ENCODE measurements around the gene NCOA7.
"Not testable (repeated sequence)": the region's sequence is repeated elsewhere in the genome, so short reads cannot be mapped to it uniquely, and the experiment has no call there.

Gene NCOA7

DNA sequence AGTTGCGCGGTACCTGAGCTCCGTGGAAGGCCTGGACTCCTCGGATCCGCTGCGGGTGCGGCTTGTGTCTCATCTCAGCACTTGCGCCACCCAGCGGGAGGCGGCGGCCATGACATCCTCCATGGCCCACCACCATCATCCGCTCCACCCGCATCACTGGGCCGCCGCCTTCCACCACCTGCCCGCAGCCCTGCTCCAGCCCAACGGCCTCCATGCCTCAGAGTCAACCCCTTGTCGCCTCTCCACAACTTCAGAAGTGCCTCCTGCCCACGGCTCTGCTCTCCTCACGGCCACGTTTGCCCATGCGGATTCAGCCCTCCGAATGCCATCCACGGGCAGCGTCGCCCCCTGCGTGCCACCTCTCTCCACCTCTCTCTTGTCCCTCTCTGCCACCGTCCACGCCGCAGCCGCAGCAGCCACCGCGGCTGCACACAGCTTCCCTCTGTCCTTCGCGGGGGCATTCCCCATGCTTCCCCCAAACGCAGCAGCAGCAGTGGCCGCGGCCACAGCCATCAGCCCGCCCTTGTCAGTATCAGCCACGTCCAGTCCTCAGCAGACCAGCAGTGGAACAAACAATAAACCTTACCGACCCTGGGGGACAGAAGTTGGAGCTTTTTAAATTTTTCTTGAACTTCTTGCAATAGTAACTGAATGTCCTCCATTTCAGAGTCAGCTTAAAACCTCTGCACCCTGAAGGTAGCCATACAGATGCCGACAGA lies 31.4 kb upstream of the NCOA7 start:
- DNase-seq = no peak

DNA sequence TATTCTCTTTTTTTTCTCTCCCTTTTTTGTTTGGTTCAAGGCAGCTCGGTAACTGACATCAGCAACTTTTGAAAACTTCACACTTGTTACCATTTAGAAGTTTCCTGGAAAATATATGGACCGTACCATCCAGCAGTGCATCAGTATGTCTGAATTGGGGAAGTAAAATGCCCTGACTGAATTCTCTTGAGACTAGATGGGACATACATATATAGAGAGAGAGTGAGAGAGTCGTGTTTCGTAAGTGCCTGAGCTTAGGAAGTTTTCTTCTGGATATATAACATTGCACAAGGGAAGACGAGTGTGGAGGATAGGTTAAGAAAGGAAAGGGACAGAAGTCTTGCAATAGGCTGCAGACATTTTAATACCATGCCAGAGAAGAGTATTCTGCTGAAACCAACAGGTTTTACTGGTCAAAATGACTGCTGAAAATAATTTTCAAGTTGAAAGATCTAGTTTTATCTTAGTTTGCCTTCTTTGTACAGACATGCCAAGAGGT lies 30.8 kb upstream of the NCOA7 start:
- no peak for DNase-seq

DNA sequence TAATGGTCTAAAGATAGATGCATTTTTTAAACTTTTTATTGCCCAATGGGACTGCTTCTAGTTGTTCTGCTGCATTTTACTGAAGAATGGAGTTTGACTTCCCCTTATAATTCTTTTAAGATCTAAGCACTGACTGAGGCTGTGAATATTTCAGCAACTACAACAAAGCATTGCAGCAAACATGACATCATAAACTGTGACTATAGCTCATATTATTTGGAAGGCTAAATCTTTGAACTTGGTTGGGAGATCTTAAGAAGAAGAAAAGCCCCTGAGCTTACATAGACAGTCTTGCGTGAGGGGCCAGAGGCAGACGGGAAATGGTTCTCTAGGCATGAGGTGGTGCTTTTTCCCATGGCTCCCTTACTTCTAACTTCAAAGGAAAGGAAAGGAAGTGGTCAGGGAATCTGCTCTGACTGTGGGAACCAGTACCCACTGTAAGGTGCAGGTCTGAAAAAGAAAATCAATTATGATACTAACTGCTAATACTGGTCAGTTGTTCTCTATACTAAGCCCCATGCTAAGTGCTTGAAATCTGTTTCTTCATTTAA lies 26.6 kb upstream of the NCOA7 start:
- DNase-seq = no peak

DNA sequence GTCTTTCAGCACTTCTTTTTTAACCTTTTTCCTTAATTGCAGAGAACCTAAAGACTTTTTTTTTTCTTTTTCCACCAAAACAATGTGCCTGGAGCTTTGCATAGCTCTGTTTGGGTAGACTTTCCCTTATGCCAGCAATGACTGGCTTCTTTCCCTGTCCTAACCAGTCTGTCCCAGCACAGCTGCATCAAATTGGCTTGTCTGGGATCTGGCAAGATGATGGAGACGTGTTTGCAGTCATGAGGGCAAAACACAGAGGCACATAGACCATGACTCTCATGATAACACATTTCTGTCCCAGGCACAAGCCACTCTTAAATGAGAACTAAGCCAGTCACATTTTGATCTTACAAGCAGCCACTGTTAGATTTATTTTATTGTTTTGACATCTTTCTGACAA lies 24.8 kb upstream of the NCOA7 start:
- no peak for DNase-seq

DNA sequence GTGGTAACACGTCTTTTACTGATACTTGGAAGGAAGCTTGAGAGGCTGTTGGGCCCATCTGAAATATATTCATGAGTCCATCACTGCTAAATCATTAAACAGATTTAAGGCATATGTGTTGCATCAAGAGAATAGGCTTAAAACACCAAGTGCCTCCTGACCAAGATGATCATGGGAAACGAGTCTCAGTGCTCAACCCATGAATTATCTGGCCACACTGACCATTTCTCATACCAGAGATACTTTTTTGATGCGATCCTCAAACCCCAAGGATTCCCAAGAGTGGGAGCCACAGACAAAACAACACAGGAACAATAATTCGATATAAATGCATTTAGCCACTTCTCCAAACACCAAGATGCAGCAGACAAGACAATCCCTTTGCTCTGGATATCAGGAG lies 24.1 kb upstream of the NCOA7 start:
- DNase-seq = no peak

DNA sequence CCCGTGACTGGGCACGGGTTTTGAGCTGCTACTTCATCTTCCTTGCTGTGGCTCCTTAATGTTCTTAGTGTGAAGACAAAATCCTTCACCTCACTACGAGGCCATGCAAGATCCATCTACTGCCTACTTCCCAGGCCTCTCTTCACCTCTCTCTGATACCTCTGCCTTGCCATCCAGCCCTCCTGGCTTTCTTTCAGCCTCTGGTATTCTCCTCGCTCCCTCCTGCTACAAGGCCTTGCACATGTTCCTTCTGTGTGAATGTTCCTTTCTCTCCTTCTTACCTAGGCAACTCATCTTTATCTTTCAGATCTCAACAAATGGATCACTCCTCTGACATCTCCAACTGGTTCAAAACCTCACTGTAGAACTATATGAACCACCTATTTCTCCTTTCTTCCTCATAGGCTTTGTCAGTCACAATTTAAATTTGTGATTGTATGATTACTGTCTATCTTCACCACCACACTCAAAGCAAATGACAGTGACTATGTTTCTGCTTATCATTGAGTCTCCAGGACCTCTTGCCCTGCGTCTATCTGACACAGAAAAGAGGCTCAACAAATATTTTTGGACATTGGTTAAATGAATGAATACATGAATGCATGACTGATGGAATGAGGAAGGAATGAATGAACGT lies 21.5 kb upstream of the NCOA7 start:
- DNase-seq = no peak

DNA sequence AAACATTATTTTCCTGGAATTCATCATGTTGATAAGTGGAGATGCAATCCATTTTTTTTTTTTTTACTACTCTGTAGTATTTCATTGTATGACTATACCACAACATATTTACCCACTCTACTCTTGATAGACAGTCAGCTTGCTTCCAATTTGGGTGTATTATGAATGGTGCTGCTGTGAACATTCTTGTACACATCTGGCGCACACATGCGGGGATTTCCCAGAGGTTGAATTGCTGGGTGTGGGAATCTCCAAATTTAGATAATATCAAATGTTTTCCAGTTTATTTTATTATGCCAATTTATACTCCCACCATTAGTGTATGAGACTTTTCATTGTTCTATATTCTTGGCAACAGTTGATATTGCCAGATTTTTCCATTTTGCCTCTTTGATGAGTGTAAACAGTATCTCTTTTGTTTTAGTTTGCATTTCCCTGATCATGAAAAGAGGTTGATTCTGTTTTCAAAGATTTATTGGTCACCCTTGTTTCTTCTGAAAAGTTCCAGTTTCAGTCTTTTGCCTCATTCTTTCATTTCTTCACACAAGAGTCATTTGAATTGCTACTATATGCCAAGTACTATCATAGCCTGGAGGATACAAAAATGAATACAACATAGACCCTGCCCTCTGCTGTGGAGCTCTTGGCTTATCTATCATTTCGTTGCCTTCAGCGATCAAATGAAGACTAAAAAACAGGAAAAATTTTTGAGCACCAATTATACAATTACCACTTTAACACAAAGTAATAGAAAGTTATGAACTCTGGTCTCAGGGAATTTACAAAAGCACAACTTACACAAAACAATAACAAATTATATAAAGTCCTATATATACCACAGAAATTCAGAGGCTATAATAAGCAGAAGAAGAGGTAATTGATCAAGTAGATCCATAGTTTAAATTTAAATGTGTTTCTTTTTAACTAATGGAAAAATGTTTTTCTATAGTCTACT lies 17.1 kb upstream of the NCOA7 start:
- no peak for DNase-seq

DNA sequence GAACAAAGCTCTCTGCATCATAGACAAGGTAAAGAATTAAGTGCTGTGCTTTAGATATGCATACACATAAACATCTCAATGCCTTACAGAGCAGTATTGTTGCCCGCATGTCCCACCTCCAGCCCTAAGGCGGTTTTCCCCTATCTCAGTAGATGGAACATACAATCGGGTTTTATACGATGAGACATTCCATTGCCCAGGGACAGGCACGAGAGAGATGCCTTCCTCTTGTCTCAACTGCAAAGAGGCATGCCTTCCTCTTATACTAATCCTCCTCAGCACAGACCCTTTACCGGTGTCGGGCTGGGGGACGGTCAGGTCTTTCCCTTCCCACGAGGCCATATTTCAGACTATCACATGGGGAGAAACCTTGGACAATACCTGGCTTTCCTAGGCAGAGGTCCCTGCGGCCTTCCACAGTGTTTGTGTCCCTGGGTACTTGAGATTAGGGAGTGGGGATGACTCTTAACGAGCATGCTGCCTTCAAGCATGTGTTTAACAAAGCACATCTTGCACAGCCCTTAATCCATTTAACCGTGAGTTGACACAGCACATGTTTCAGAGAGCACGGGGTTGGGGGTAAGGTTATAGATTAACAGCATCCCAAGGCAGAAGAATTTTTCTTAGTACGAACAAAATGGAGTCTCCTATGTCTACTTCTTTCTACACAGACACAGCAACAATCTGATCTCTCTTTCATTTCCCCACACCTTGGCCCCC lies 14.5 kb upstream of the NCOA7 start:
- not testable (repeated sequence) for DNase-seq

DNA sequence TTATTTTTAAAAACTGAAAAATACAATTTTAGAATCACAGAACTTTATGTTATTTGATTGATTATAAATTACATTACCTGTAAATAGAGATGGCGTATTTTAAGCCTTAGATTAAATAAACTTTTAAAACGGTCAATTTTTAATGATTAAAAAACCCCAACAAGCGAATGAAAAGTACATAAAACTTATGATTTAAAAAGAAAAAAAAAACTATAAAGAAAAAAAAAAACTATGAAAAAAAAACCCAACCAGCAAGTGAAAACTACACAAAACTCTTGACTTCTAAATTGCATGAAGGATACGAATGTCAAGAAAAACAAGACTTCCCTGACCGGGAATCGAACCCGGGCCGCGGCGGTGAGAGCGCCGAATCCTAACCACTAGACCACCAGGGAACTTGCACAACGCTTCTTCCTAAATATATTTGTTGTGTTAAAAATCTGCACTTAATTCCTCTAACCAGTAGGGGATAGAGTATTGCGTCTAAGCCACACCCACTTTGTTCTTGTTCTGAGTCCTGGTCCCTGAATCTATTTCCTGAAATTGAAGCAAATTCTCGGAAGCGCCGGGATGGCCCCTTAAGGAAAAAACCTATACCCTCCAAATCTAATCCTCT lies 10.7 kb upstream of the NCOA7 start:
- DNase-seq = peak; percentile 85

DNA sequence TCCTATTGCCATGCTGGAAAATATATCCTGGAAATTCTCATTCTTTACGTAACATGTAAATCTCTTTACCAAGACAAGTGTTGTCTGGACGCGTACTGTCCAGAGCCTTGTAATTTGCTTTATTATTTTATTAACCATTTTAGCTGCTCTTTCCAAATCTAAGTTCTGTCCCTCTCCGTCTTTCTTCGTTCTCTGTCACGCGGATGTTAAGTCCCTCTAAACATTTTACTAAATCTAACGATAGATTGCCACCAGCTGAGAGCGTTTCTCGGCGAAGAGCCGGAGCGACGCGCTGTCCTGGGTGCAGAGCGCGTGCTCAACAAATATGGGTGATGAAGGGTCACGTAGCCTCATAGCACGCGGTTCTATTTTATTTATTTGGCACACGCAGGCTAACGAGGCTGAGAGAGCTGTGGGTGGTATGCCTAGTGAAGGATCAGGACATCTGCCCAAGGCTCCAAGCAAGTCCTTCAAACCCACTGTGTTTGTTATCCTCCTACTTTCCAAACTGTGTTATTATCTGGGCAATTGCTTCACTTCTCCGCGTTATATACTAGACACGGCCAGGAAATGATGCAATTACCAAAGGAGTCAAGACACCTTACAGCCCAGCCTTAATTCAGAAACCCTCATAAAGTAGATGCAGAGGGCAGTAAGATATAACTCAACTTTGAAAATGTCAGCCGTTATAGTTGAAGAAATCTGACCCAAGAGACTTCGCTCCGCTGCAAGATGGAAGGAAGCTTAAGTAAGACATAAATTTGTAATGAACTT lies 10.0 kb upstream of the NCOA7 start:
- DNase-seq = peak; percentile 24

DNA sequence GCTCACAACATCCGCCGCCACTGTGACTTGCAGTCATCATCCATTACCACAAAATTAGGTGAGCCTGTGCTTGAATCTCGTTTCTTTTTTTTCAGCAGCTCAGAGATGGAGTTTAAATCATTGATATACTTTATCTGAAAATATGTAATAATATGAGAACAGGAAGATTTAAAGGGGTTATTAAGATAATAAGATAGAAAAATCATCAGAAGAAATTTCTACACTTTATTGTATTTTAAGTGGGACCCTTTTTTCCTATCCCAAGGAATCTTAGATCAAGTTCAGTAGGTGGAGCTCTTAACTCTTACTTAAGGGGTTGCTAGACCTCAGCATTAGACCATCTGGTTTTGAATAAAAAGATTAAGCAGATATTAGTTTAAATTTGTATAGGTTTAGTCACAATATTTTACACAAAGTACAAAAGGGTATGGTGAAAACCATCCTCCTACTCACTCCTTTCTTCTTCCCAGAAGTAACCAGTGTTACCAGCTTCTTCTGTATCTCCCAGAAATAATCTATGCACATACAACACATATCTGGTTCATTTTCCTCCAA lies 9.4 kb upstream of the NCOA7 start:
- no peak for DNase-seq

DNA sequence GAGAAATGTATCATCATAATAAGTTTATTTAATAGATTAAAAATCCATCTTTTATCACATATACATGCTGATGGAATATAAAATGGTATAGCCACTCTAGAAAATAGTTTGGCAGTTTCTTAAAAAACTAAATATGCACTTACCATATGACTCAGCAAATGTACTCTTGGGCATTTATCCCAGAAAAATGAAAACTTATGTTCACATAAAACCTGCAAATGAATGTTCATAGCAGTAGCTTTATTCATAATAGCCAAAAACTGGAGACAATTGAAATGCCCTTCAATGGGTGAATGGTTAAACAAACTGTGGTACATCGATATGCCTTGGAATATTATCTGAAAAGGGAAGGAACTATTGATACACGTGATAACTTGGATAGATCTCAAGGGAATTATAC lies 6.4 kb upstream of the NCOA7 start:
- no peak for DNase-seq

DNA sequence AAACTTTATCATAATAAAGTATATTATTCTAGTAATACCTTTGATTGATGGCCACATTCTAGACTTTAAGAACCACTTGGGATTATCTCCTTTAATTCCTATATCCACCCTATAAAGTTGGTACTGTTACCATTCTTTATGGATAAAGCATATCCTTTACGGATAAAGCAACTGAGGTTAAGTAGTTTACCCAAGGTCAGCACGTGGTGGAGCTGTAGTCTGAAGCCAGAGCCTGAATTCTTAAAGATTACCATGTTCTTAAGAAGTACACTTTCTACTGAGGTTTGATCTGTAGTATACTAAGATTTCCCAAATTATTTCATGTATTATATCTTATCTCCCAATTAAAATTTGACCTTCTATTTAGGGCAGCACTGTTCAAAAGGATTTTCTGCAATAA lies 3.0 kb upstream of the NCOA7 start:
- DNase-seq = no peak

DNA sequence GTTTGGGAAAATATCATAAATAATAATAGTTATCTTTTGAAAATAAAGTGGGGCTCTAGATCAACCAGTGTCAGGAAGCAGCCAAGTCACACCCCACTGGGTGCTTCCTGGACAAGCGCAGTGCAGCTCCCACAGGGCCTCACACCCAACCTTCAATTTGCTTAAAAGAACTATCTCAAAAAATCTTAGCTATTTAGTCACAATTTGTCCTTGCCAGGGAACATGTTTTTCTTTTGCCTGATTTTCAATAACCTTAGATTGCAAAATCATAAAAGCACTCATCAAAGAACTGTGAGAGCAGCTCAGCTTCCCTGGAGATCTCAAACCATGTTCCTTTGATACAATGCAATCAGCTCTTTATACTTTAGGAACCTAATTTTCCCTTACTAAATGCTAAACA lies 1.6 kb upstream of the NCOA7 start:
- no peak for DNase-seq

DNA sequence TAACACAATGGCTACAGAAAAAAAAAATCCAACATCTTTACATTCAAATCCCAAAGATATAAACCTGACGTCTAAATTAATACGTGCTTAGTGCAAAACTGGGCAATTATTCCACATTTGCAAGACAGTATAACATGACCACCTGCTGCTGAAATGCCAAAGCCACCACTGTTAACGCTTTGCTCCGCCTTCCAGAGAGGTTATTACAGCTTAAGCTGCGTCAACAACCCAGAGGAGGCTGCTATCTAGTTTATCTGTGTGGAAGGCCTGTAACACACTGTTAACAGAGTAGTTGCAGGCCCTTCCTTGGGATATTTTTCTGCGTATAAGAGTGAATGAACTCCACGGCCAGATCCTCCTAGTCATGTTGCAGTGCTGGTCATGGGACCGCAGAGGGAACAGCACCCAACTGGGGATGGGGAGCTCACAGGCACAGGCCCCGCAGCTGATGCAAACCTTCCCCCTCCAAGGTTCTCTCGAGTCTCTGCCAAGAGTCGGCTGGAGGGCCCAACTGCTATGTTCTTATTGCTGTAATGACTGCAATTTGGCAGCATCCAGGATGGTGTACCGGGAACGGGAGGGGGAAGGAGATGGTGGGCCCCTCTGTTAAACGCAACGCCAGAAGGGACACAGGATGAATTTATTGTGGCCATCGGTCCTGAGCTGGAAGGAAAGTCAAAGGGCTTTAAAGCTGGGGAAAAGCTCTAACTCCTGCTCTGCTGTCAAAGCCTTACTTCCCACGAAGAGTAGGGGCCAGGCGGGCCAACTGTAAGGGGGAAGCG lies 993 bp upstream of the NCOA7 start:
- no peak for DNase-seq

DNA sequence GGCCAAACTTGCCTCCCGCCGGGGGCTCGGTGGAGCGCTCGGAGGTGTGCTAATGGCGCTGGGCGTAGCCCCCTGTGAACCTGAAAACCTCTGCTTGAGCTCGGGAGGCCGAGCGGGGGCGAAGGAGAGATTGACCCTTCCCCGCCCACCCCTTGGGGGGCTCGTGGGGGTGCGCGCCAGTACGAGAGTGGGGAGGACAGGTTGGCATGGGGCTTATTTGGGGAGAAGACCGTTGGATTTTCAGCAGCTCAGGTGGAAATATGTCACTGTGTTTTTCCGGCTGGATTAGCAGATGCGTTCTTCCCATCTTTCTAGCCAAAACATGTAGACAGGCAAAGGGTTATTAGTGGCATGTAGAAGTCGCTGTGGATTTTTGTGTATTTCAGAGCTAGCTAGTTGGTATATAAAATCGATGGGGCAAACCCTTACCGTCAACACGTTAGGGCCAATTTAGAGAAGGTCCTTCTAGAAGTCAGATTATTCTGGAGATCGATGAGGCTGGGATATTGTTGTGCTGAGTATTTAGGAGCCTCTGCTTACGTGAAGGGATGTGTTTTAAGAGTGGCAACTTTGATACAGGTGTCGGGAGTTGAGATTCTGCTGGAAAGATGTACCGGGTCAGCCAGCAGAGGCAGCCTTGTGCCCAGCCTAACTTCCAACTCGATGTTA lies 525 bp downstream of the NCOA7 start:
- no peak for DNase-seq

DNA sequence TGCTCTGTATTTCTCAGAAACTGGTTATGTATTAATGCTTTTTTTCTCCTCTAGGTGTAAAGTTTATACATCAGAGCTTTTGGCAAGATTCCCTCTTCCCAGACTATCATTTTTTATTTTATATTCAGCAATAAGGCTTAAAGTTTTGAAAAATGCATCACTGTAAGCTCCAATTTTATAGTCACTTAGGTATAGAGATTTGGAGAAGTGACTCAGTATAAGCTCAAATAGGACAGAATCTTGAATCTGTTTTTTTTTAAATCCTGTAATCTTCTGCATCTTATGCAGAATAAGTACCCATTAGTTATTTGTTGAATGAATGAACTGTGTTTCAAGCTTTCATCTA lies 1.0 kb downstream of the NCOA7 start:
- no peak for DNase-seq

DNA sequence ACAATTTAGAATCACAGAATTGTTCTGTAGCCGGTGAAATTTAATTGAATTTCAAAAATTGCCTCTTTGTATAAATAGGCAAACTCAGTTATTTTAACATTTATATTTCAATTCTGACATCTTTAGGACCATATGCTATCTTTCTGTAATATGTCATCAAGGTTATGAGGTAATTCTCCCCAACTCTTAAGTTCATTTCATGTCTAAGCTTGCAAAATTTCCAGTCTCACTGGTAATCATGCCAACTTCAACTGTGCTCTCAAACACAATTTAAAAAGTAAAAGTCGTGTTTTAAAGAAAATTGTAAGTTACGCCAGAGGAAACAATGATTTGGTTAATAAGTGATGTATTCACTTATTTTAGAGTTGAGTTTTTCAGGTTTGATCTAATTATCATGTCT lies 1.4 kb downstream of the NCOA7 start:
- DNase-seq = no peak

DNA sequence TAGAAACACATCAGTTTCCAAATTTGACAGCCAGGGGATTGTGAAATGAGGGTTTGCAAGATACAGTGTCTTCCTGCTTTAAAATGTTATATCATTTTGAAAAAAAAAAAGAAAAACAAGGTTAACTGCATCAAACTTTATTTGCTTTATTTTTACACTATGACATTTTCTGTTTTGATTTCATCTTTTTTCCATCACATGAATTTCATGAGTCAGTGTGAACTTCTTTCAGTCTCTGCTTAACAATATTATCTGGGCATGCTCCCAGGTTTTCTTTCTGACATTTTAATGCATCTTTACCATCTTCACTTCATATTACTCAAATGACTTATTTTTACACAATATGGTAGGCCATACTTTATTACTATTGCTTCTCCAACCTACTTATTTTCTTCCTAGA lies 1.9 kb downstream of the NCOA7 start:
- DNase-seq = no peak

DNA sequence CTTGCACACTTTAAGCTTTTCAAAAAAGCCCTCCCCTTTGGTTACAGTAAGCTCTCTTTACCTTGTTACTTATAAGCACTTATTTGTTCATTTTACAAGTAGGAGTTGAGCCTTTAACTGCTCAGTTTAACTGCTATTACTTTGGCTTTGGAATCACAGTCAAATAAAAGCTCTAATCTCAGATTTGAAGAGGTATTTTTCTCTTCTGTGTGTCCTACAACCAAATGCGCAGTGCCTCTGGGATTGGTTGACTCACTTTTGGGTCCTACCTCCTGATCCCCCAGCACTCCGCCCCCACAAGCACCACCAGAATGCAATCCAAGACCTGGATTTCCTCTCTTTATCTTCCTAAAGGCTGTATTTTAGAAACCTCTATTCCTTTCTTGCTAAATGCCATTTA lies 2.5 kb downstream of the NCOA7 start:
- DNase-seq = no peak
